Activated naive CD4-positive, alpha-beta T cell treated with anti-CD3 and anti-CD28 coated beads, Interleukin-2, amount 50 U/mL, for 72 hours (primary cell): Measurements from ENCODE around the gene SLC25A18. TPM values are rescaled to one million over a fixed set of nuclear protein-coding genes. Genes with fewer than 3 reads are reported as not detected.
"Not testable (repeated sequence)": the region's sequence is repeated elsewhere in the genome, so short reads cannot be mapped to it uniquely, and the experiment has no call there.

Experiments
- ATAC-seq, 2 donors: fragments of 150-1000 bp; cut with Tn5 transposase; 2 replicates each; pipeline ENCODE4 v1.10.0; 2021; ENCODE audit warnings: mild to moderate bottlenecking in 2 of 2, moderate library complexity in 2 of 2
- DNase-seq, 2 donors: peaks; one replicate each; pipeline ENCODE4 v3.0.0; 2021 to 2022; ENCODE audit warnings: low spot score in 2 of 2
- H3K27ac Mint-ChIP-seq, 2 donors: one replicate each; pipeline ENCODE4 v1.8.0; 2022; ENCODE audit warnings: mild to moderate bottlenecking in 2 of 2, mixed read lengths in 2 of 2
- H3K36me3 Mint-ChIP-seq, 2 donors: one replicate each; pipeline ENCODE4 v1.8.0; 2022; ENCODE audit warnings: mixed read lengths in 2 of 2
- H3K9me3 Mint-ChIP-seq, 2 donors: one replicate each; pipeline ENCODE4 v1.8.0; 2022; ENCODE audit warnings: mixed read lengths in 2 of 2
- total RNA-seq, 2 donors: library from RNA; stranded (reverse); gene quantifications; one replicate each; pipeline ENCODE4 v1.2.3, GENCODE V29; 2022

The SLC25A18 gene
- total RNA-seq, result not detected

GRCh38 chr22:17562906-17563870 lies at the start of gene SLC25A18:
Gene SLC25A18 (plus strand): TSS chr22:17563498. CDS start chr22:17579945, 16,447 bp downstream.
- Mint-ChIP-seq H3K36me3 (no peaks in the 10 kb centered on the region), H3K27ac (no peak within 1 kb of the TSS), H3K9me3 (no peaks in the 10 kb centered on the region)
- DNase-seq (no peak), ATAC-seq (no peak)

GRCh38 chr22:17513612-17514011 lies 49.7 kb upstream of the SLC25A18 start:
- Mint-ChIP-seq H3K27ac (no peak overlapping the region), H3K9me3 (no peaks in the 10 kb centered on the region), H3K36me3 (no peaks in the 10 kb centered on the region)
- DNase-seq (no peak), ATAC-seq (no peak)

GRCh38 chr22:17514084-17514483 lies 49.2 kb upstream of the SLC25A18 start:
- ATAC-seq (no peak), DNase-seq (no peak)
- Mint-ChIP-seq H3K36me3 (no peaks in the 10 kb centered on the region), H3K27ac (no peak overlapping the region), H3K9me3 (no peaks in the 10 kb centered on the region)

- DNase-seq (no peak), ATAC-seq (no peak)
- H3K9me3 Mint-ChIP-seq, result no peaks in the 10 kb centered on the region
- H3K27ac Mint-ChIP-seq, result no peak overlapping the region
- no peaks in the 10 kb centered on the region for H3K36me3 Mint-ChIP-seq
Measured at GRCh38 chr22:17518406-17518805, 44.9 kb upstream of the SLC25A18 start.

GRCh38 chr22:17521971-17522370 lies 41.3 kb upstream of the SLC25A18 start:
- not testable (repeated sequence) for DNase-seq, ATAC-seq, H3K36me3 Mint-ChIP-seq

GRCh38 chr22:17523925-17524324 lies 39.4 kb upstream of the SLC25A18 start:
- H3K36me3 Mint-ChIP-seq, result no peaks in the 10 kb centered on the region
- no peaks in the 10 kb centered on the region for H3K9me3 Mint-ChIP-seq
- H3K27ac Mint-ChIP-seq, result no peak overlapping the region
- ATAC-seq, result no peak
- DNase-seq, result no peak

More at GRCh38 chr22:17521971-17522370, 41.3 kb upstream of the SLC25A18 start:
- not testable (repeated sequence) for H3K9me3 Mint-ChIP-seq, H3K27ac Mint-ChIP-seq

GRCh38 chr22:17536269-17536668 lies 27.0 kb upstream of the SLC25A18 start:
- H3K27ac Mint-ChIP-seq, result no peak overlapping the region
- no peak for ATAC-seq
- DNase-seq, result no peak
- H3K9me3 Mint-ChIP-seq, result no peaks in the 10 kb centered on the region
- H3K36me3 Mint-ChIP-seq, result no peaks in the 10 kb centered on the region

GRCh38 chr22:17537155-17537554 lies 26.1 kb upstream of the SLC25A18 start:
- no peak overlapping the region for H3K27ac Mint-ChIP-seq
- H3K36me3 Mint-ChIP-seq, result no peaks in the 10 kb centered on the region
- DNase-seq (no peak), ATAC-seq (no peak)
- no peaks in the 10 kb centered on the region for H3K9me3 Mint-ChIP-seq

GRCh38 chr22:17540481-17540880 lies 22.8 kb upstream of the SLC25A18 start:
- no peak overlapping the region for H3K27ac Mint-ChIP-seq
- DNase-seq (no peak), ATAC-seq (no peak)
- no peaks in the 10 kb centered on the region for H3K9me3 Mint-ChIP-seq
- no peaks in the 10 kb centered on the region for H3K36me3 Mint-ChIP-seq

GRCh38 chr22:17541476-17541875 lies 21.8 kb upstream of the SLC25A18 start:
- ATAC-seq (no peak), DNase-seq (no peak)
- Mint-ChIP-seq H3K9me3 (no peaks in the 10 kb centered on the region), H3K27ac (no peak overlapping the region), H3K36me3 (no peaks in the 10 kb centered on the region)

- no peaks in the 10 kb centered on the region for H3K36me3 Mint-ChIP-seq
- no peak overlapping the region for H3K27ac Mint-ChIP-seq
- no peaks in the 10 kb centered on the region for H3K9me3 Mint-ChIP-seq
- DNase-seq (no peak), ATAC-seq (no peak)
Measured at GRCh38 chr22:17542452-17542851, 20.8 kb upstream of the SLC25A18 start.

GRCh38 chr22:17548010-17548755 lies 15.1 kb upstream of the SLC25A18 start:
- H3K9me3 Mint-ChIP-seq, result no peaks in the 10 kb centered on the region
- ATAC-seq (no peak), DNase-seq (no peak)
- H3K36me3 Mint-ChIP-seq, result no peaks in the 10 kb centered on the region
- no peak overlapping the region for H3K27ac Mint-ChIP-seq

- H3K36me3 Mint-ChIP-seq, result no peaks in the 10 kb centered on the region
- no peak overlapping the region for H3K27ac Mint-ChIP-seq
- ATAC-seq (no peak), DNase-seq (no peak)
- no peaks in the 10 kb centered on the region for H3K9me3 Mint-ChIP-seq
Measured at GRCh38 chr22:17548756-17549035, 14.6 kb upstream of the SLC25A18 start.

GRCh38 chr22:17549183-17549582 lies 14.1 kb upstream of the SLC25A18 start:
- Mint-ChIP-seq H3K9me3 (no peaks in the 10 kb centered on the region), H3K36me3 (no peaks in the 10 kb centered on the region), H3K27ac (no peak overlapping the region)
- DNase-seq, result no peak
- no peak for ATAC-seq

- DNase-seq, result no peak
- Mint-ChIP-seq H3K9me3 (no peaks in the 10 kb centered on the region), H3K27ac (no peak overlapping the region), H3K36me3 (no peaks in the 10 kb centered on the region)
- no peak for ATAC-seq
Measured at GRCh38 chr22:17549655-17550054, 13.6 kb upstream of the SLC25A18 start.

GRCh38 chr22:17552737-17553136 lies 10.6 kb upstream of the SLC25A18 start:
- ATAC-seq, result no peak
- H3K36me3 Mint-ChIP-seq, result no peaks in the 10 kb centered on the region
- DNase-seq, result no peak
- H3K9me3 Mint-ChIP-seq, result no peaks in the 10 kb centered on the region
- no peak overlapping the region for H3K27ac Mint-ChIP-seq

- Mint-ChIP-seq H3K36me3 (no peaks in the 10 kb centered on the region), H3K27ac (no peak overlapping the region), H3K9me3 (no peaks in the 10 kb centered on the region)
- ATAC-seq (no peak), DNase-seq (no peak)
Measured at GRCh38 chr22:17554814-17555213, 8.5 kb upstream of the SLC25A18 start.

GRCh38 chr22:17559188-17559587 lies 4.1 kb upstream of the SLC25A18 start:
- no peak overlapping the region for H3K27ac Mint-ChIP-seq
- ATAC-seq (no peak), DNase-seq (no peak)
- H3K9me3 Mint-ChIP-seq, result no peaks in the 10 kb centered on the region
- H3K36me3 Mint-ChIP-seq, result no peaks in the 10 kb centered on the region
